NCI-H187 (cell line): ENCODE data around the gene NDUFB10.
A peak's percentile ranks its signal among the peaks of the same experiment; 100 is the strongest.
"Not testable (repeated sequence)": the region's sequence is repeated elsewhere in the genome, so short reads cannot be mapped to it uniquely, and the experiment has no call there.

Experiments used
- DNase-seq, 2 experiments: peaks; one replicate each; lab custom pipeline; 2025; lab: John Stamatoyannopoulos, UW

Gene NDUFB10

DNA sequence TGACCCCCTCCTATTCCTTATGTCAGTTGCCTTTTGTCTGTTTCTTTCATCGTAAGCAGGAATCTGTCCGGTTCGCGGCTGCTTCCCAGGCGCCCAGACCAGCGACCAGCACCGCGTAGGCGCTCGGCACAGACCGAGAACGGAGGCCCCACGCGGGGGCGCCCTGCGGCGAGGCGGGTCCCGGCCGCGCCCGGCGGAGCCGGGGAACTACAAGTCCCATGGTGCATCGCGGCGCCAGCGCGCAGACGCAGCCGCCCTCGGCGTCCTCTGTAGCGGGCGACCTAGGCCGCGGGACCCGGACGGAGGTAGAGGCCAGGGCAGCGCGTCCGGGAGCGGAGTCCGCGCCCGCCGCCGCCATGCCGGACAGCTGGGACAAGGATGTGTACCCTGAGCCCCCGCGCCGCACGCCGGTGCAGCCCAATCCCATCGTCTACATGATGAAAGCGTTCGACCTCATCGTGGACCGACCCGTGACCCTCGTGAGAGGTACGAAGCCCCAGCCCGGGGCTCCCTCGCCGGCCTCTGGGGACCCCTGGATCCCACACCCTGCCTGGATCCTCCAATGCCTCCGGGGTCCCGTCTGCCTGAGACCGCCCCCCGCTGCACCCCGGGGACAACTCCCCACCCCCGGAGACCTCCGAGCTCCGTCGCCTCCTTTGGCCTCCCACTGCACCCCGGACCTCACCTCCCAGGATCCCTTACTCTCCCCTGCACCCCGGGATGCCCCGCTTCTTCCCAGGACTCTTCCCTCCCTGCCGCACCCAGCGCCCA lies at the start of gene NDUFB10:
TSS of gene NDUFB10 (plus strand) at position 270 of the 771 bp plus-strand sequence. CDS start at position 357, 87 bp downstream.
- peak; percentile 84 to 91 for DNase-seq

DNA sequence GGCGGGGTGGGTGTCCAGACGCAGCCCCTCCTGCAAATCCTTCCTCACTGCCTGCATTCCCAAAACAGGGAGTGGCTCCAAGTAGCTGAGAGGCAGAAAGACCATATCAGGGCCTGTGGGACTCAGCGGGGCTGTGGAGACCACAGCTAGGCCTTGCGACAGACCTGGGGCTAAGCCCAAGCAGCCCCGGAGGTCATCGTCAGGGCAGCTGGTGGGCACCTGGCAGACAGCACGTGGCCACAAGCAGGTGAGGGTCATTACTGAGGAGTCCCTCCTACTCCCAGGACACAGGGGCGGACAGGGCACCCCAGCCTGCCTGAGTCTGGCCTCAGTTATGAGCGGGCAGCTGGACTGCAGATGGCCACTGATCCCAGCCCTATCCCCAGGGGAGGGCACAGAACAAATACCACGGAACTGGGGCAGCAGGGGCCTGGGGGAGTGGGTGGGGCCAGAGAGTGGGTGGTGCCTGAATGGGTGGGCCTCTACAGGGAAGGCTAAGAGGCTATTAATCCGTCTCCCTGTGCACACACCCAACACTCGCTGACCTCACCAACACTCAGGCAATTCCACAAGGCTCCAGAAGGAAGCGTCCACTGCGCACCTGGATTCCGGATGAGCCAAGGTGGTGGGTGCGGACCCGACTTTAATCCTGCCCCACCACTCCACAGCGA lies 49.6 kb upstream of the NDUFB10 start:
- DNase-seq: peak; percentile 49 to 53

DNA sequence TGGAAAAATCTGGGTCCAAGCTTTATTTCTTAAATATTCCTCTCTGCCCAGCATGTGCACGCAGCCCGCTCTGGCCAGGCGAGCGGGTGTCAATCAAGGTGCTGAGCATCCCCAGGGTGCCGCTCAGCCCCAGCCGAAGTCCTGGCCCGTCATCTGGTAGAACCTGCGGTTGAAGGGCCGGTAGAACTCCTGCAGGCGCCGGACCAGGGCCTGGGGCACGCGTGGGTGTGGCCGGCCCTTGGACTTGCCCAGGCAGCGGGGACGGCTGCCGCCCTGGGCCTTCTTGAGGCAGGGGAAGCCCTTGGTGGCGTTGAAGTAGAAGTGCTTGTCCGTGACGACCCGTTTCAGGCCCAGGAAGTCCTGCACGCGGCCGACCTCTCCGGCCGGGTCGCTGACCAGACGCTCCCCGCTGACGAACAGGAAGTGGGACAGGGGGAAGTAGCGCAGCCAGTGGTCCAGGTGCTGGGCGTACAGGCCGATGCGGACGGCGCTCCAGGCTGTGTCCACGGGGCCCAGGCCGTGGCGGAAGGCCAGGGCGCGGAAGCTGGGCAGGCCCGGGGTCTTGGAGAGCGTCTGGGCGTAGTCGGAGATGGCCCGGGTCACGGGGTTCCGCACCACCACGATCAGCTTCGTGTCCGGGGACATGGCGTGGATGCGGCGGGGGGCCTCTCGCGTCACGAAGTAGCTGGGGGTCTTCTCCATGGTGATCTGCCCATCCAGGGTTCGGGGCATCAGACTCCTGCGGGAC lies 47.7 kb upstream of the NDUFB10 start:
- no peak for DNase-seq

DNA sequence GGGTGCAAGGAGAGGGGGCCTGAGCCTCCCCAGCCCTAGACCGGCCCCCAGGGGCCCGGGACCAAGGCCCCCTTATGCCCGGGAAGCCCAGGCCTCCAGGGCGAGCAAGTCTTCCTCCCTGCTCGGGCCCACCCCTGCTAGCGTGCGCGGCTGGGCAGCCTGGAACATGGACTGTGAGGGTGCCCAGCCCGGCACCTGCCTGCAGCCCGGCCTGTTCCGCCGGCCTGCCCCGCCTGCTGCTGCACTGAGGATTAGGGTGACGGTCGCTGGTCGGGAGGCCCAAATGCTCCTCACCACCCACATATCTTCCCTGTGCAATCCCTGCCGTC lies 47.2 kb upstream of the NDUFB10 start:
- DNase-seq: no peak

DNA sequence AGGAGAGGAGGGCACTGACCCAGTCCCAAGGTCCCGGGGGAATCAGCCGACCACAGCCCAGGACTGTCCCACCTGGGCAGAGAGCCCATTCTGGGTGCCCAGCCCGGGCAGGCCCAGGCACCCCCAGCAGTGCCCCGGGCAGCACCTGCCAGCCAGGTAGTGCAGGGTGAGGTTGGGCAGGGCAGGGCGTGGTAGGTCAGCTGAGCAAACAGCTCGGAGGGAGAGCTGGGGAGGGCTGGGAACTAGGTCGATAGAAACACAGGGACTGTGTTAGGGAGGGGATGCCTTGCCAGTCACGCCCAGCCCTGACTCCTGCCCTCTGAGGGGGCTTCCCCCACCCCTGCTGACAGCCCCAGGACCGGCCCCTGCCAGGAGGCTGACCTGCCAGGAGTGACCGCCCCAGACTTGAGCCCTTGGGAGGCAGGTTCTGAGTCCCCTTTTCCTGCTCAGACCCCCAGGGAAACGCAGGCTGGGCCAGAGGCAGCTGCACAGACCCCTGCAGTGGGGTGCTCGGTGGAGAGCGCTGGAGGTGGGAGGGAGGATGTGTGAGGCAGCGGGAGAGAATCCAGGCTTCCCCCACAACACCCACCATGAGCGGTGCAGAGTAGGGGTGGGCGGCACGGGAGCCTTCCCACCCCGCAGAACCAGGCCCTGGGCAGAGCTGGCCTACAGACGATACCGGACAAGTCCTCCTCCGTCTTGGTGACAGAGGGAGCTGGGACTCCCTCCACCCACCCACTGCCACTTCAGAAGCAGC lies 45.8 kb upstream of the NDUFB10 start:
- DNase-seq: peak; percentile 42 to 83

DNA sequence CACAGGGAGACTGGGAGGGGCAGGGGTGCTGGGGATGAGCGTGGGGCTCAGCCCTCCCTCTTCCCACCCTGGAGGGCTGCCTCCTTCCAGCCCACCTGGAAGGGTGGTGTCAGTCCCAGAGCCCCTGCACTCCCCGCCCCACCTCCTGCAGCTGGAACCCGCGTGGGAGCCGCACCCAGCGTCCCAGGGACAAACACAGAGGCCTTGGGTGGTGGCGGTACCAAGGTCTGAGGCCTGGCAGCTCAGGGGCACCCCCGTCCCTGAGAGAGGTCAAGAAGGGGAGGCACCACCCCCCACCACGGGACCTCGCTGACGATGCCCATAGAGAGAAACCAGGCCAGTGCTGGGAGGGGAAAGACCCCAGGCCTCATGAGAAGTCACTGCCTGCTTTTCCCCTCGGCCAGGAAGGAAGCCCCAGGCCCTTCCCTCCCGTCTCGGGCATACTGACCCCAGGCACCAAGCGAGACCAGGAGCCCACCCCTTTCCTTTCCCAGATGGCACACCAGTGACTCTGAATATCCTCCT lies 45.2 kb upstream of the NDUFB10 start:
- DNase-seq: no peak

DNA sequence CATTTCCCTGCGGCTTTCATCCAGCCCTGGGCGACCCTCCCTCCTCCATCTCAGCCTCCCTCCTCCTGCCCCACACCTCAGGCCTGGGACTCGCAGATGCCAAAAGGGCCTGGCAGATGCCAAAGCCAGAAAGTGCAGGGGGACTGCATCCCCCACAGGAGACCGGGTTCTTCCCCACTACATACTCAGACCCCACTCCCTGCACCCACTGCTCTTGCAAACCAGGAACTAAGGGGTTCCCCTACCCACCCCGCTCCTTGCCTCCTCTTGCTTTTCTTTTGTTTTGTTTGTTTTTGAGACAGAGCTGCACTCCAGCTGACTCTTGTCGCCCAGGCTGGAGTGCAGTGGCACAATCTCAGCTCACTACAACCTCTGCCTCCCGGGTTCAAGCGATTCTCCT lies 44.4 kb upstream of the NDUFB10 start:
- no peak for DNase-seq

DNA sequence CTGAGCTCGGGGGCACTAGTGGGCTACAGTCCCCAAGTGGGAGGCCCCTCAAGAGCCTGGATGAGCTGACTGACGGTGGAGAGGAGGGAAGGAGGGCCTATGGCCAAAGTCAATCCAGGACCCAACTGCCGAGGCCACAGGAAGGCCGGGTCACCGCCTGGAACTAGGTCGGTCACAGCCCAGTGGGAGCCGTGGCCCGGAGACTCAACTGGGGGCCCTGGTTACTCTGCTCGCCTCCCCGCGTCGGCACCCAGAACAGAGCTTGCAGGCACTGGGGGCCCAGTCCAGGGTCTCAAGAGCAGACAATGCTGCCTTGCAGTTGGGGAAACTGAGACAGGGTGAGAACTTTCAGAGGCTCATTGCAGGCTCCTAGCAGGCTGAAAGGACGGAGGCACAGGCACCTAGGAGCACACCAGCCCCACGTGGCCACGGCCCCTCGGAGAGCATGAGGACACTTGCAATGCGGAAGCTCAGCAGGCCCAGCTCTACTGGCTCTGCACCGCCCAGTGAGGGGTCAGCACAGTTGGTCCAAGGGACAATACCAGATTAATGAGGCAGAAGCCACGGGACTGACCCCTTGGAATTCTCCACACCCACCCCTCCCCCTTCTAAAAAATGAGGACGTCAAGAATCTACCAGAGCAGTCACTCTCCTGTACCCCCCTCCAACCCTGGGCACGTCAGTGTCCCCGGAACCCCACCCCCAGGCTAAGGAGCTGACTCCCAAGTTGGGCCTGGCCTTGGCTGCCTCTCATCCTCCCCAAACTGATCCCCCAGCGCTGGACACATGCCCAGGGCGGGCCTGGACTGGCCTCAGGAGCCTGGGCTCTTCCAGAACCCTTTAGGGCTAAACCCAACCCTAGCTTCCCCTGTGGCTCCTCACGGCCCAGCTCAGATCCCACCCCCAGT lies 43.4 kb upstream of the NDUFB10 start:
- no peak for DNase-seq

DNA sequence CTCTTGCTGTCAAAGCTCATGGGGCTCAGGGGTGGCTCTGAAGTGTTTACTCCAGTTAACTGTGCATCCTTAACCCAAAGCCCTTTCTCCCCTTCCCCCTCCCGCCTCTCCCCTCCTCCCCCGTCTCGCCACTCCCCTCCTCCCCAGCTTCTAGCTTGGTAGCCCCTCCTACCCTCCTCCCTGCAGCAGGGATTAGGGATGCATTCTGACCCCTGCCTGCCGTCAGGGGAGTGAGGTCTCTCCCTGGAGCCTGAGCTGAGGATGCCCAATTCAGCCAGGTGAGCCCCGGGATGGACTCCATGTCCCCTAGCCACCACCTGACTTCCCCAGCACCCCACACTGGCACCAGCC lies 42.7 kb upstream of the NDUFB10 start:
- DNase-seq: no peak

DNA sequence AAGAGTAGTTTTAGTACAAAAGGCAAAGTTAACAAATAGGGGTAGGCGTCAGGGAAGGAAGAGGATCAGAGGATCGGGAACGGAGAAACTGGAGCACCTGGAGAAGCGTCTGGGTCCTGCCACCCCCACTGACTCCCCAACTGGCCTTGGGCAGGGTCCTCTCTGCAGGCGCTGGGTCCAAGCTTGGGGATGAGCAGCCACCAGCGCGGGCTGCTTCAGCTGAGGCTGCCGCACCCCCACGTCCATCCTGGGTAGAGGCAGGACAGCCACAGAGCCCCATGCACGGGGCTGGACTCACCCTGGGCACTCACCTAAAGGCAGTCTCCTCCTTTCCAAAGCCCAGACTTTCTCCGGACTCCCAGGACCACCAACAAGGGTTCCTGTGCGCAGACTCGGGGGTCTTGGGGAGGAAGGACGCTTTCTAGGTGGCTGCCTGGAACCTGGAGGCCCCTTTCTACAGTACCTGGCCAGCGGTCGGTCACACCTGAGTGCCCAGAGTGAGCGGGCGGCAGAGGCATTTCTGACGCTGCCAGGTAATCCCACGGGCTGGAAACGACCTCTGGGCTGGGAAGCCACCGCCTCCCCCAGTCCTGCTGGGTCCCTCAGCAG lies 42.2 kb upstream of the NDUFB10 start:
- no peak for DNase-seq

DNA sequence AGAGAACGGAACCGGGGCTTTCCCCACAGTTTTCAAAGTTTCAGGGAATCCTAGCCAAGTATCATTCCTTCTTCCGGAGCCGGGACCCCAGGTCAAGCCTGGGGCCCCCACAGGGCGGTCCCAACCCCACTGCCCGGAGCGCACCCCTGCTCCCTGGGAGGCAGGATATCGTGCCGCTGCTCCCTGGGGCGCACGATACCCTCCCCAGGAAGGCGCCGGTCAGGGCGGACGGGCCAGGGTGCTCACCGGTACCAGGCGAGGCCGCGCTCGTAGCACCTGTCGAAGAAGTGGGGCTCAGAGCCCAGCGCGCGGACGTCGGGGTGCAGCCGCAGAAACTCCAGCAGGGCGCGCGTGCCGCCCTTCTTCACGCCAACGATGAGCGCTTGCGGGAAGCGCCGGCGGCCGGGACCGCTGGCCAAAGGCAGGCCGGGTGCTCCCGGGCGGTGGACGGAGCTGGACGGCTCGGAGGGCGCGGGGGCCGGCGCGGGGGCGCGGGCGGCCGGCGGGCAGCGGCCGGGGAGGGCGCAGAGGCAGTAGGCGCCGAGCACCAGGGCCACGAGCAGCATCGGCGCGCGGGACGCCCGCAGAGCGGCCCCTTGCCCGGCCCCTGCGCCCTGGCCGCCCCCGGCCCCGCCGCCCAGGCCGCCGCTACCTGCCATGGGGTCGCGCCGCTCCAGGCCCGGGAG lies 41.5 kb upstream of the NDUFB10 start:
- no peak for DNase-seq

DNA sequence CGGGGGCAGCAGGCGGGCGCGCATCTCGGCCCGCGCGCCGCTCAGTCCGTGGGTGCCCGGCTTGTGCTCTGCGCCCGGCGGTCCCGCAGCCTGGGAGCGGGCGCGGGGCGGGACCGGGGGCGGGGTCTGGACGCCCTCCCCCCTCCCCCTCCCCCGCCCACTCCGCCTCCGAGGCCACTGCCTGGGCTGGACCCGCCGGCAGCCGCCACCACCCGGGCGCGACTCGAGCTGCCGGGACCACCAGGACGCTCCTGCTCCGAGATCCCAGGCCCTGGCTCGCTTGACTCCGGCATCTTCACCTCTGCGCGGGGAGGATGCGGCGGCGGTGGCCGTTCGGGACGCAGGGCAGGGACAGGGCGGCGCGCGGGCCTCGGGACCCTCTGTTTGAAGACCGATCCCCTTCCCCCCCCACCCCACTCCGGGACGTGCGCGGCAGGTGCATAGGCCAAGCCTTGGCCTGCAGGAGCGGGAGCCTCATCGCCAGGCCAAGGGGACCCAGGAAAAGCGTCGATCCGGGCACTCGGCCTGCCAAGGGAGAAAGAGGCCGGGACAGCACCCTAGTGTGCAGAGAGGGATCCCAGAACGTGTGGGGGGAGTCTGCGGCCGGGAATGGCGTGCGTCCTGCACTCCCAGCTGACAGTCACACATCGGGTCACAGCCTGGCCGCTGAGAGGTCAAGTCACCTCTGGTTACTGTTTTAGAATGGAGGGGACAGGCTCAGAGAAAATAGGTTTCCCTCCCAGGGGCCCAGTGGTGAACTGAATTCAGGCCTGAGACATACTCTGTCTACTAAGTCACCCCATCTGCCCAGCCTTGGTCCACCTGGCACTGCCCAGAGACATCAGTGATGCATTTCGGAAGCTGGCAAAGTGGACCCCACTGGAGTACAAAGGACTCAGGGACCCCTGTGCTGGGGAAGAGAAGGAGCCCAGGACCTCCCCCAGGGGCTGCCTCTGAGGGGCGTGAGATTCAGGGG lies 40.7 kb upstream of the NDUFB10 start, which contains the start of gene HS3ST6:
TSS of gene HS3ST6 (minus strand) at position 65 of the 976 bp plus-strand sequence. CDS start 92 bp downstream, outside the sequence.
- no peak for DNase-seq

DNA sequence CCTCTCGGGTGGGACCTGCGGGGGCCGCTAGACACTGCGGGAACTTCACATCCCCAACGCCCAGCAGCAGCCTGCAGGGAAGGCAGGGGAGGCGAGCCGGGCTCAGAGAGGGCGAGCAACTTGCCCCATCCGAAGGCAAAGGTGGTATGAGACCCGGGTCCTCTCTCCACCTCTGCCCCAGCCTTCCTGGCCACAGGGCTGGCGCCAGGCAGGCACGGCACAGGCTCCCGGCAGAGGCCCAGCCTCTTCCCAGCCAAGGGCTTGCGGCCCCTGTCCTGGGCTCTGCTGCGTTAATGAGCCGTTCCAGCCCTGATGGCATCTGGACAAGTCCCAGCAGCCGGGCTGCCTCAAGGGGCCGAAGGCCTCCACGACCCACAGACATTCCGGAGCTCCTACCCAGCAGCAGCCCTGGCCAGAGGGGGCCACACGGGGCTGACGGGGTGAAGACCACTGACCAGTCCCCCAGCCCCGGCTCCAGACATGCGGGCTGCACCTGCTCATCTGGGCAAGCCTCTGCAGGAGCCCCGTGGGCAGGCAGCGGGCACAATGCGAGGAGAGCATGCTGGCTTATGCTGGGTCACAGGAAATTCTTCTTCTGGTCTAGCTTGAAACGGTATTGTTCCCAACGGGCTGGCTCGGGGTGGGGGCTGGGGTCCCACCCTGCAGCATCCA lies 39.9 kb upstream of the NDUFB10 start:
- no peak for DNase-seq

DNA sequence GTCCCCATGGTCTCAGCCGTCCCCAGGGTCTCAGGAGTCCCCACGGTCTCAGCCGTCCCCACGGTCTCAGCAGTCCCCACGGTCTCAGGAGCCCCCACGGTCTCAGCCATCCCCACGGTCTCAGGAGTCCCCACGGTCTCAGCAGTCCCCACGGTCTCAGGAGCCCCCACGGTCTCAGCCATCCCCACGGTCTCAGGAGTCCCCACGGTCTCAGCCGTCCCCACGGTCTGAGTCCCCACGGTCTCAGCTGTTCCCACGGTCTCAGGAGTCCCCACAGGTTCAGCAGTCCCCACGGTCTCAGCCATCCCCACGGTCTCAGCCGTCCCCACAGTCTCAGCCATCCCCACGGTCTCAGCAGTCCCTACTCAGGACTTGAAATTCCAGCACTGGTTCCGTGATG lies 39.2 kb upstream of the NDUFB10 start:
- not testable (repeated sequence) for DNase-seq

DNA sequence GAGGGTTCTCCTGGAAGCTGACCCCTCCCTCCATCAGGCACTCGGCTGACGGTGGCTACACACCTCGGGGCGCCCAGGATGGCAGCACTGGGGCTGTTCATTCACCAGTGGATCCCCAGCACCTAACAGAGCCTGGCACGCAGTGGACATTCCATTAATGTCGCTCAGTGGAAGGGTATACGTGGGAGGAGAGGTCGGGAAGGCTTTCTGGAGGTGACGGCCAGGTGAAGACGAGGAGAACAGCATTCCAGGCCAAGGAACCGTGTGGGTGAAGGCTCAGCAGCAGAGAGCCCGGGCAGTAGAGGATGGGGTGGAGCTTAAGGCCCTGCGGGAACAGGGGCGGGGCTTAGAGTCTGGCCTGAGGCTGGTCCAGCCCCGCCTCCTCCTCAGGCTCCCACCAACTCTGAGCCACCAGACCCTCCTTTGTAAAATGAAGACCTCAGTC lies 38.6 kb upstream of the NDUFB10 start:
- DNase-seq: peak; percentile 46 to 67

DNA sequence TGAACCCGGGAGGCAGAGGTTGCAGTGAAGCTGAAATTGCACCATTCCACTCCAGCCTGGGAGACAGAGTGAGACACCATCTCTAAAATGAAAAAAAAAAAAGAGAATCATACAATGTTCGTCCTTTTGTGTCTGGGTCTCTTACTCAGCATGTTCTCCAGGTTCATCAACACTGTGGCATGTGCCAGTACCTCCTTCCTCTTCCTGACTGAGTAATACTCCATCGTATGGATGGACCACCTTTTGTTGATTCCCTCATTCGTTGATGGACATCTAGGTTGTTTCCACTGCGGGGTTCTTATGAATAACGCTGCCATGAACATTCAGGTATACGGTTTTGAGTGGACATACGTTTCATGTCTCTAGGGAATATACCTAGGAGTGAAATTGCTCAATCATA lies 37.0 kb upstream of the NDUFB10 start:
- no peak for DNase-seq

DNA sequence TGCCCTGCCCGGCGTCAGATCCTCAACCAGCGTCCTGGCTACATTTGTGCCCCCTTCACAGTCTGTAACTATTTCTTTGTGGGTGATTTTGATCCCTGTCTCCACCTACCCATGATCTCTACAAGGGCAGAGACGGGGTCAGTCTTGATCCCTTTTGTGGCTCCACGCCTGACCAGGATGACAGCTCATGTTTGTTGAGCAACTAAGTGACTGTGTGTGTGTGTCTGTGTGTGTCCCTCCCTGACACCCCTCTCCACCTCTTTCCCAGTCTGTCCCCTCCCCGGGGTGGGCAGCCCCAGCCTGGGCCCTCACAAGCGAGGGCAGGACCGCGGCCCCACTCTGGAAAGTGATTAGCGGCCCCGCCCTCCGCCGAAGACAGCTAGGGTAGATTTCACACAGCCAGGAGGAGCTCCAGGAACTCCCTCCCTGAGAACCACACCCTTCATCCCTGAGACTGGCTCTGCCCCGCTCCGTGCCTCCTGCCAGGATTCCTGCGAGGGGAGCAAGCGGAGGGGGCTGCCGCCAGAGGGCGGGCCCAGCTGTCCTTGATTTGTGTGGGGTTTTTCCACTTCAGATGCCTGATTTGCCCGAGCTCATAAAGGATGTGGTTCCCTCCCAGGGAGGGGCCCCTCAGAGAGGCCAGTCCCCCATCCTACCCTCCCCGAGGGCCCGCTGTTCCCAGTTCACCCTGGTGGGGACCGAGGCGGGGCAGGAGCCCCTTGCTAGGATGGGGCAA lies 35.9 kb upstream of the NDUFB10 start:
- DNase-seq: no peak
